HEK293 (cell line): ENCODE measurements around the gene ARHGAP33.

Experiments
- BCL11B ChIP-seq: fragments of 450-650 bp; formaldehyde crosslinking; IDR thresholded peaks from 2 replicates; pipeline ENCODE4 v1.5.1; 2016; ENCODE audit warnings: low read depth, missing biosample characterization, missing genetic modification characterization
- CTCF ChIP-seq: fragments of 450-650 bp; formaldehyde crosslinking; IDR thresholded peaks from 2 replicates; pipeline ENCODE4 v1.5.1; 2016; ENCODE audit warnings: missing biosample characterization, missing genetic modification characterization
- HOXC10 ChIP-seq: sonication (generic); formaldehyde crosslinking; IDR thresholded peaks from 2 replicates; pipeline ENCODE4 v1.8.1; 2023; ENCODE audit warnings: mild to moderate bottlenecking, missing genetic modification reagents
- KLF9 ChIP-seq: fragments of 450-650 bp; formaldehyde crosslinking; IDR thresholded peaks from 2 replicates; pipeline ENCODE4 v1.5.1; 2016; ENCODE audit warnings: missing biosample characterization, missing genetic modification characterization, low read depth
- PBX3 ChIP-seq: sonication (generic); formaldehyde crosslinking; IDR thresholded peaks from 2 replicates; pipeline ENCODE4 v1.8.1; 2022; ENCODE audit warnings: mild to moderate bottlenecking, moderate library complexity, missing genetic modification reagents
- ZNF292 ChIP-seq: fragments of 450-650 bp; formaldehyde crosslinking; IDR thresholded peaks from 2 replicates; pipeline ENCODE4 v1.5.1; 2016; ENCODE audit warnings: low read depth, missing biosample characterization, missing genetic modification characterization, borderline replicate concordance
- ZNF518A ChIP-seq: fragments of 450-650 bp; formaldehyde crosslinking; conservative IDR thresholded peaks from 2 replicates; pipeline ENCODE4 v1.5.1; 2016; ENCODE audit warnings: low read depth, missing biosample characterization, missing genetic modification characterization
- ZNF530 ChIP-seq: fragments of 450-650 bp; formaldehyde crosslinking; IDR thresholded peaks from 2 replicates; pipeline ENCODE4 v1.5.1; 2016; ENCODE audit warnings: low read depth, missing biosample characterization, missing genetic modification characterization
- ZNF830 ChIP-seq: fragments of 450-650 bp; IDR thresholded peaks from 2 replicates; pipeline ENCODE4 v1.5.0; 2018; ENCODE audit warnings: missing biosample characterization, missing genetic modification characterization, low read depth, mild to moderate bottlenecking, moderate library complexity
- ZSCAN18 ChIP-seq: fragments of 450-650 bp; formaldehyde crosslinking; IDR thresholded peaks from 2 replicates; pipeline ENCODE4 v1.5.1; 2016; ENCODE audit warnings: missing biosample characterization, missing genetic modification characterization
- ZSCAN4 ChIP-seq: fragments of 450-650 bp; formaldehyde crosslinking; IDR thresholded peaks from 2 replicates; pipeline ENCODE4 v1.5.1; 2017; ENCODE audit warnings: missing biosample characterization, missing genetic modification characterization
- ZXDB ChIP-seq: fragments of 450-650 bp; formaldehyde crosslinking; IDR thresholded peaks from 2 replicates; pipeline ENCODE4 v1.5.1; 2016; ENCODE audit warnings: missing biosample characterization, missing genetic modification characterization

- no peak for TF ChIP-seq CTCF (tag by site-specific recombination)
- peak; percentile 94 for TF ChIP-seq KLF9
- TF ChIP-seq PBX3 (CRISPR knock-in tag): peak; percentile 94
- no peak for TF ChIP-seq ZNF530 (tag by site-specific recombination)
- no peak for TF ChIP-seq ZSCAN18 (tag by site-specific recombination)
- no peak for TF ChIP-seq ZNF830 (tag by site-specific recombination)
- no peak for TF ChIP-seq BCL11B (tag by site-specific recombination)
- no peak for TF ChIP-seq HOXC10 (CRISPR knock-in tag)
- TF ChIP-seq ZXDB (tag by site-specific recombination): peak; percentile 97
- TF ChIP-seq ZNF518A (tag by site-specific recombination): peak; percentile 31; the same call in 1 of the 2 replicates
- TF ChIP-seq ZSCAN4 (tag by site-specific recombination): peak; percentile 50
- TF ChIP-seq ZNF292 (tag by site-specific recombination): no peak
These were observed 17.4 kb upstream of the ARHGAP33 start, which contains the start of gene PROSER3 for GRCh38 chr19:35757749-35758608.
